HG02642 (cell line): ENCODE measurements around the gene CENPX.
A peak's percentile ranks its signal among the peaks of the same experiment; 100 is the strongest.
"Not testable (repeated sequence)": the region's sequence is repeated elsewhere in the genome, so short reads cannot be mapped to it uniquely, and the experiment has no call there.

Source experiments
- ATAC-seq: cut with Tn5 transposase; IDR thresholded peaks from one replicate; pipeline ENCODE4 v1.9.1; 2021; ENCODE audit warnings: mild to moderate bottlenecking; ENCODE audit not compliant: unreplicated experiment, poor library complexity

The CENPX gene

DNA sequence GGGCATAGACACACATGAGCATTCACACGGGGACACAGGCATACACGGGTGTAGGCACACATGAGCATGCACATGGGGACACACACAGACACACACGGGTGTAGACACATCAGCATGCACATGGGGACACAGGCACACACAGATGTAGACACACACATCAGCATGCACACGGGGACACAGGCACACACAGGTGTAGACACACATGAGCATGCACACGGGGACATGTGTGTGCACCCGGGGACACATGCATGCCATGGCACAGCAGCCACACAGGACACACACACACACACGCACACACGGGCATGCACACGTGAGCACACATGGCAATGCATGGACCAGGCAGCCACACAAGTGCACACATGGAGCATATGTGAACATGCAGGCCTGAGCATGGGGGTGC lies 20.0 kb upstream of the CENPX start:
- ATAC-seq = no peak

DNA sequence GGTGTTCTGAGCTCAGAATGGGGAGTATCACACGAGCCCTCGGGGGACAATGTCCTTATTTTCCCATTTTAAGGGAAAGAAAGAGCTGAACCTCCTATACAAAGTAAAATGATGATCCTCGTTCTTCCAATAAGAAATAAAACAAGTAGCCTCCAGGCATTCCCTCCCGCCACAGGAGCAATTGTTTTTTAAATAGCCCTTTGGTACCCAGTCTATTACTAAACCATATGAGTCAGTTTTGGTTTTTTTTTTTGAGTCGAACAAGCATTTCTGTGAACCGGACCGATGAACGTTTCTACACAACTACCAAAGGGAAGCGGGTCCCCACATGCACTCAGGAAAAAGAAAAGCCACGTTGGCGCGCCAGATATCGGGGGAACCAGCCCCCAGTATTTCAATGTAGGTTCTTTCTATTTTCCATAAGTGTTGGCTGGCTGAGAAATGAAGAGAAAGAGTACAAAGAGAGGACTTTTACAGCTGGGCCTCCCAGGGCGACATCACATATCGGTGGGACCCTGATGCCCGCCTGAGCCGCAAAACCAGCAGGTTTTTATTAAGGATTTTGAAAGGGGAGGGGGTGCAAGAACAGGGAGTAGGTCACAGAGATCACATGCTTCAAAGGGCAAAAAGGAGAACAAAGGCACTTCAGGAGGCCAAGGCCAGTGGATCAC lies 18.6 kb upstream of the CENPX start:
- no peak for ATAC-seq

DNA sequence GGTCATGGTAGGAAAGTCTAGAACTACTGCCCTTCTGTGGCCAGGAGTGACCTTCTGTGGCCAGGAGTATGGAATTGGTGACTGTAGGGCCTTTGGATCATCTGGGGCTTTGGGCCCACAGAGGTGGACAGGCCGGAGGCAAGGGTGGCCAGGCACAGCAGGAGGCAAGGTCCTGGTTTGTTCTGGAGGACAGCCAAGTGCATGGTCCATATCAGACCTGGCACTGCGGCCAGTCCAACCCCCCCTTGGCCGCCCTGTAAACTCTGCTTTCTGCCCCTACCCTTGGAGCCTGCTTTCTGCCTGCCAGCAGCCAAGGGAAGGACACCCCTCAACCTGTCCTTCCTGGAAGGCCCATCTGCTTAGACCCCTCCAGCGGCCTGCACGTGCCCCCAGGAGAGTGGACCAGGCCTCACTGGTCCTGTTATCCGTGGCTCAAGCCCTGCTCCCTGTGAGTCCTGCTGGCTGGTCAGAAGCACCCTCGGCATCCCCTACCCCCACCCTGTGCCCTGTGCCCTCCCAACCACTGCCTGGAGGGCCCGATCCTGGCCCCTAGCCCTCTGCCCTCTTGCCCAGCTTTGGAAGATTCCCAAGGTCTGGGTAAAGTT lies 17.1 kb upstream of the CENPX start:
- ATAC-seq = no peak

DNA sequence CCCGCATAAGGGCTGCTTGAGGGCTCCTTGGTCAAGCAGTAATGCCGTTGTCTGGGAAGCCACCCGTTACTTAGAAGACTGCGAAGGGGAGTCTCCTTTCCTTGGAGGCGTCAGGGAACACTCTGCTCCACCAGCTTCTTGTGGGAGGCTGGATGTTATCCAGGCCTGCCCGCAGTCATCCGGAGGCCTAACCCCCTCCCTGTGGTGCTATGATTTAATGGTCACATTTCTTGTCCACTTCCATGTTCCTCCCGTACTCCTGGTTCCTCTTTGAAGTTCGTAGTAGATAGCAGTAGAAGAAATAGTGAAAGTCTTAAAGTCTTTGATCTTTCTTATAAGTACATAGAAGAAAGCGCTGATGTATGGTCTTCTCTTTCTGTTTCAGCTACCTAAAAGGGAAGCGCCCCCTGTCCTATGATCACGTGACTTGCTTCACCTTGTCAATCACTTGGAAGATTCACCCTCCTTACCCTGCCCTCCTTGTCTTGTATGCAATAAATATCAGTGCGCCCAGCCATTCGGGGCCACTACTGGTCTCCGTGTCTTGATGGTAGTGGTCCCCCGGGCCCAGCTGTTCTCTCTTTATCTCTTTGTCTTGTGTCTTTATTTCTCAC lies 16.2 kb upstream of the CENPX start:
- not testable (repeated sequence) for ATAC-seq

DNA sequence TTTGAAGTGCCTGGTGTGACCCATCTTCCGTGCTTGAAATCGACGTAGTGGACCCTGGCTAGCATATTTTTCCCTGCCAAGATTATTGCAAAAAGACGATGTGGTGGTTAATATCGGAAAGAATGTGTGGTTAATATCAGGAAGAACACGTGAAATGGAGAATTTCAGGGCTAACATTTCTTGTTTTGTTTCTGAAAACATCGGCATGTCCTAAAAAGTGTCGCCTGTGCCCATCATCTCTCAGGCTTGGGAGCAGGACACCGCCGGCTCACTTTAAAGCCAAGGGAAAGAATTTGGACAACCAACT lies 15.2 kb upstream of the CENPX start:
- ATAC-seq = no peak

DNA sequence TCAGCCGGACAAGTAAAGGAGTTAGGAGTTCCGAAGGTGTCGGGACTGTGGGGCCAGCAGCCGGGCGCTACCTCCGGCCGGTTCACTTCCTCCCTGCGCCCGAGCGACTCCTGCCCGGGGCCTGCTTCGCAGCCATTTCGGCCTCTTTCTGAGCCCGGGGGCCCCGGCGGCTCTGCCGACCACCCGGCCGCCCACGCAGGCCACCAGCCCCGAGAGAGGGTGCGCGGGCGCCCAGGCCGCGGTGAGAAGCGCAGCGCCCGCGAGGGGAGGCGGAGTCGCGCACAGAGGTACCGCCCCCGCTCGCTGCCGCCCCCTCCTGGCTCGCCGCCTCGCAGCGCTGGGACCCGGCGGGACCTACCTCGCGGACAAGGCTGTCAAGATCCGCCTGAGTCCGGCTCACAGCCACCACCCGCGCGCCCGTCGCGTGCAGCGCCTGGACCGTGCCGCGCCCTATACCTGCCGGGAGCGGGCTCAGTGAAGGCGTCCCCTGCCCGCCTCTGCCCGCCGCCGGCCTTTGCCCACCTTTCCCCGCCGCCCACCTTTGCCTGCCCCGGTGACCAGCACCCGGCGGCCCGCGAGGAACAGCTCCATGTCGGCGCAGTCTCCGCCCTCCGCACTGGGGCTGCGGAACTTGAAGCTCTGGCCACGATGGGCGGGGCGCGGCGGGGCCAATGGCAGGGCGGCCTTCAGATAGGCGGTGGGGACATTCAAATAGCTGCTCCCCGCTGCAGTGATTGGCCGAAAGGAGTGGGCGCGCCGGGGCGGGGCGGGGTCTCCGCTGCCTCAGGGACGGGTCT lies 14.6 kb upstream of the CENPX start, which contains the start of gene DCXR:
TSS of gene DCXR (minus strand) at position 606 of the 797 bp plus-strand sequence. CDS start at position 591, 15 bp downstream.
- ATAC-seq = peak; percentile 88

DNA sequence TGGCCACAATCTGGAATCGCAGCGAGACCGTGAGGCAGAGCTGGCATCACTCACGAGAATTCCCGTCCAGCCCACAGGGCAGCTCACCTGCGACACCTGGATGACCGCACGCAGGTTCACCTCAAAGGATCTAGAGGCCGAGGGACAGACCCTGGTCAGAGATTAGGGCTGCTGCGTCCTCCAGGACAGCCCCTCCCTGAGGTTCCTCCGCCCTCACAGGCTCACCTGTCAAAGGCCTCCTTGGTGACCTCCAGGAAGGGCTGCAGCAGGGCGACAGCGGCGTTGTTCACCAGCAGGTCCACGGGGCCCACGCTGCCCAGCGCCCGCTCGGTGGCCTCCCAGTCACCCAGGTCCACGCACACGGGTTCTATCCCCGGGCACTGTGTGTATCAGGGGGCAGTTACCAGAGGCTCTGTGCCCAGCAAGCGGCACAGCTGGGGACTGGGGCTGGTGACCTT lies 14.0 kb upstream of the CENPX start:
- no peak for ATAC-seq

DNA sequence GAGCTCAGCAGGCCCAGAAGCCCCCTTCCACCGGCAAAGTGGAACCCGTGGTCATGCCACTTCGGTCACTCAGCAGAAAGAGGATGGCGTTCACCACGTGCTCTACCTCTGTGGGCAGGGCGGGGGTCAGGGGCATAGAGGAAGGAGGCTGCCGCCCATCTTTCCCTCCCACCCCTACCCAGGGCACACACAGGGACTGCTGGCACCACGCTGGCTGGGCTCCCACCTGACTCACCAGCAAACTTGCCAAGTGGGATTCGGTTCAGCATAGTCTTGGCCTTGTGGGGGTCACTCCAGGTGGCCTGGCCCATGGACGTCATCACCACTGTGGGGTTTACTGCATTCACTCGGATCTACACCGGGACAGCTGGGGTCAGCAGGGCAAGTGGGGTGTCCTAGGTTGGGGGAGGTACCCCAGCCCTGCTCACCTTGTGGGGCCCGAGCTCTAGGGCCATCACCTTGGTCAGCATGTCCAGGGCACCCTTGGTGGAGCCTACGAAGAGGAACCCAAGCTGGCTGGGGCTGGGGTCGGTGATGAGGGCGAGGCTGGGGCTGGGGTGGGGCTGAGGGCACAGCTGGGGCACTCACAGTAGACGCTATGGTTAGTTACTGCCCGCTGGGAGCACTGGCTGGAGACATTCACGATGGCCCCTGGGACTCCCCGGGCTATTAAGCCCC lies 13.4 kb upstream of the CENPX start:
- ATAC-seq = no peak

DNA sequence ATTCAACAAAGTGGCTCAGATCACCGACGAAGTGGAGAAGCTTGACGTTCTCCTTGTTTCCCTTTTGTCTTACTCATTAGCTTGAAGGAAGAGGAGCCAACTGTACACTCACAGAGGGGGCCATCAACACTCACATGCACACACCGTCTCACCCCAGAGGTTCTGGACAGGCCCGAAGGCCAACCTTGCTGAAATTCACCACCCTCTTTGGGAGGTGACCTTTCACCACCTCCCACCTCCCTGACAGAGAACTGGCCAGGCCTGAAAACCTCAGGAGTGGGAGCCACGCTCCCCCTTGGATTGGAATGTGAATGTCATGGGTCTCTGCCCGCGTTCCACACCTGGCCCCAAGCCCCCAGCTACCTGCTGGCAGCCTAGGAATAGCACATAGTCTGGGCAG lies 12.8 kb upstream of the CENPX start:
- ATAC-seq = no peak

DNA sequence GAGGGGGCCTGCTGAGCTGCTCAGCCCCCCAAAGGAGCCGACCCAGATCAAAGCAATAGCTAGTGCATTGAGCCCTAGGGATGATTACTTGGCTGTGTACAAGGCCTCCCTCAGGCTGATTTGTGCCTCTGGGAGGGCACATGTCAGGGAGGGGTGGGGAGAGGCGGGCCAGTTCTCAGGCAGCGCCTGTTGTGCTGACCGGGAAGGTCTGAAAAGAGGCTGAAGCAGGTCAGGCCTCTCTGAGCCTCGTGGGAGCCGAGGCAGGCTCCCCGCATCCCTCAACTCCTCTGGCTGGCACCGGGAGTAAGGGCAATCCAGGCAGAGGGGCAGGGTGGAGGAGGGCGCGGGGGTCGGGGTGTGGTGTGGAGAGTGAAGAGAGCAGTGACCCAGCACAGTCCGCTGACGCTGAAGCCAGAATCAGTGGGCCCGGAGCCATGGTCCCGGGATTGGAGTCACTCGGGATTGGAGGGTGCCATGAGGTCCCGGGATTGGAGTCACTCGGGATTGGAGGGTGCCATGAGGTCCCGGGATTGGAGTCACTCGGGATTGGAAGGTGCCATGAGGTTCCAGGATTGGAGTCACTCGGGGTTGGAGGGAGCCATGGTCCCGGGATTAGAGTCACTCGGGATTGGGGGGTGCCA lies 11.8 kb upstream of the CENPX start:
- no peak for ATAC-seq

DNA sequence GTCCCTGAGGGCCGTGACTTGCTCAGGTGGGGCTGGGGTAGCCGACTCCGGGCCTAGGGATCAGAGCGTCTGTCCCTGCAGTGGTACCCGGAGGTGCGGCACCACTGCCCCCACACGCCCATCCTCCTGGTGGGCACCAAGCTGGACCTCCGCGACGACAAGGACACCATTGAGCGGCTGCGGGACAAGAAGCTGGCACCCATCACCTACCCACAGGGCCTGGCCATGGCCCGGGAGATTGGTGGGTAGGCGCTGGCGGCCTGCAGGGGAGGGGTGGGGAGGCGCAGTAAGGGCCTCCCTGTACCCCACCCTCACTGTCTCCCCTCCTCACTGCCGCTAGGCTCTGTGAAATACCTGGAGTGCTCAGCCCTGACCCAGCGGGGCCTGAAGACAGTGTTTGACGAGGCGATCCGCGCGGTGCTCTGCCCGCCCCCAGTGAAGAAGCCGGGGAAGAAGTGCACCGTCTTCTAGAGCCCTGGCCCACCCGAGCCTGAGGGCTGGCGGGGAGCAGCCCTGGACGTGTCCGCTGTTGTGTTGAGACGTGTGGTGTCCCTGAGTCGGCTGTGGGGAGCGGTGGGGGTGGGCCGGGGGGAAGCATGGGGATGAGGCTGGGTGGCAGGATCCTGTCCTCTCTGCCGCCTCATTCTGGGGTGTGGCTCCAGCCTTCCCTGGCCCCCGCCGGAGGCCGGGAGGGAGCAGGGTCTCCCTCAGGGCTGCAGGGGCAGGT lies 10.8 kb upstream of the CENPX start:
- no peak for ATAC-seq

DNA sequence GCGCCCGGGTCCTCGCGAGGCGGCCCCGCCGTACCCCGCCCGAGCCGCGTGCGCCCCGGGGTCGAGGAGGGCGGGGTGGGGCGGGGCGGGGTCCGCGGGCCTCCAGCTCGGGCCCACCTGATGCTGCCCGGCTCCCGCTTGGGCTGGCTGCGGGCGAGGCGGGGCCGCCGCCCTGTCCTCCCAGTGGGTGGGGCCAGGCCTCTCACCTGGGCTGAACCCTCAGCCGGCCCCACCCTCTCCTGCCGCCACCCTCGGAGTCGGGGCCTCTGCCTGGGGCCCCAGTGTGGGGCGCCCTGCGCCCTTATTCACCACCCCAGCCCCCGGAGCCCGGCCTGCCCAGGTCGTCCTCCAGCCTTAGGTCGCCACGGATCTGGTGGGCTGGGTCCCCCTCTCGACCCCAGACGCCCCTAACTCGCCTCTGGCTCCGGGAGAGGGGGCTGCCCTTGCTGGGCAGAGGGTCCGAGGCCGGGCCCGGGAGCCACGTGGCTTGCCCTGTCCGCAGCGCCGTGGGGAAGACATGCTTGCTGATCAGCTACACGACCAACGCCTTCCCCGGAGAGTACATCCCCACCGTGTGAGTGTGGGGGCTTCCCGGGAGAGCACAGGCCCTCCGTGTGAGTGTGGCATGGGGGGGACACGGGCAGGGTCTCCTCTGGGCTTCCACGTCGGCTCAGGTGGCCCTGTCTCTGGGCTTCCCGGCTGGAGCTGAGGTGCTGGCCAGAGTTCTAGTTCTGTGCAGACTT lies 9.4 kb upstream of the CENPX start:
- ATAC-seq = no peak

DNA sequence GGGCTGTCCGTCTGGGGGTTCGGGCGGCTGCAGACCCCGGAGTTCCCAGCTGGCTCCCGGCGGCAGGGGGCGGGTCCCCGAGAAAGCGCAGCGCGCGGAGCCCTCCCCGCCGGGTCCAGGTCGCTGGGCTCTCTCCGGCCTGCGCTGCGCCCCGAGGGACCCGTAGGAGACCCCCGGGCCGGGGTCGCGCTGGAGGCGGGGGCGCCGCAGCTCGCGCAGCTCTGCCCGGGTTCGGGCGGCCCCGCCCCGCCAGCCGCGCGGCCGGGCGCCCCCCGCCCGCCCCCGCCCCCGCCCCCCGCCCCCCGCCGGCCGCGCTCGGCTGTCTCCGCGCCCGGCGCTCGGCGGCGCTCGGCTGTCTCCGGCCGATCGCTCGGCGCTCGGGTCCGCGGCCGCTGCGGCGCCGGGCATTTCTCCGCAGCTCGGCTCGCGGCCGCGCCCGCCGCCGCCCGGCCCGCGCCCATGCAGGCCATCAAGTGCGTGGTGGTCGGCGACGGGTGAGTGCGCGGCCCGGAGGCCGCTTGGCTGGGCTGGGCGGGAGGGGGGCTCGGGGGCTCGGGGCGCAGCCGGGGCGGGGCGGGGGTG lies 8.7 kb upstream of the CENPX start, which contains the start of gene RAC3:
TSS of gene RAC3 (plus strand) at position 376 of the 582 bp plus-strand sequence. CDS start at position 460, 84 bp downstream.
- ATAC-seq = no peak

DNA sequence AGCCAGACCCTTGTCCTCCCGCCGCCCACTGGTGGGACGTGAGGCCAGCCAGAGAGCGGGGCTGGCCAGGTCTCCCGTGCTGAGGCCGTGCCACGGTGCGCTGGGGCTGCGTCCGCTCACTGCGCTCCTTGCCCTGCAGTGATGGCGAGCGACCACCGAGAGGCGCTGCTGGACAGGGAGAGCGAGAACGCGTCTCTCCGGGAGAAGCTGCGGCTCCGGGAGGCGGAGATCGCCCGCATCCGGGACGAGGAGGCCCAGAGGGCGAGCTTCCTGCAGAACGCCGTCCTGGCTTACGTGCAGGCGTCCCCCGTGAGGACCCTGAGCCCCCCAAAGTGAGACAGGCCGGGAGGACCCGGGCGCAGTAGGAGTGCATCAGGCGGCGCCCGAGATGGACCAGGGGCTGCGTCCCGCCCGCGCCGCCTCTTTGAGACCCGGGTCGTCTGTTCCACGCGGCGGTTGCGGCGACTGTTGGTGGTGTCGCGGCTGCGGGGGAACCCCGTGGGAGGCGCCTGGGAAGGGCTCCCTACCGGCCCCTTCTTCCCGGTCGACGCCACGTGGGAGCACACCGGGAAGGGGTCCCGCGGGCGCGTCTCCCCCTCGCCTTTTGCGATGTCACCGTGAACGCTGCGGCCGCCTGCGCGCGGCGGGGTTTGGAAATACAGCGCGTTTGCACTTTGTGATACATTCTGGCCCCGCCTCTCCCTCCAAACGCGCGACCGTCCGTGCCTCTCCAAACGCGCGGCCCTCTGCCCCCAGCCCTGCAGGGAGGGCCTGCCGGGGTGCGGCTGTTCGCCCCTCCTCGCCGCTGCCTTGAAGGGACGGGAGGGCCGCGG lies 8.0 kb upstream of the CENPX start:
- peak; percentile 47 for ATAC-seq

DNA sequence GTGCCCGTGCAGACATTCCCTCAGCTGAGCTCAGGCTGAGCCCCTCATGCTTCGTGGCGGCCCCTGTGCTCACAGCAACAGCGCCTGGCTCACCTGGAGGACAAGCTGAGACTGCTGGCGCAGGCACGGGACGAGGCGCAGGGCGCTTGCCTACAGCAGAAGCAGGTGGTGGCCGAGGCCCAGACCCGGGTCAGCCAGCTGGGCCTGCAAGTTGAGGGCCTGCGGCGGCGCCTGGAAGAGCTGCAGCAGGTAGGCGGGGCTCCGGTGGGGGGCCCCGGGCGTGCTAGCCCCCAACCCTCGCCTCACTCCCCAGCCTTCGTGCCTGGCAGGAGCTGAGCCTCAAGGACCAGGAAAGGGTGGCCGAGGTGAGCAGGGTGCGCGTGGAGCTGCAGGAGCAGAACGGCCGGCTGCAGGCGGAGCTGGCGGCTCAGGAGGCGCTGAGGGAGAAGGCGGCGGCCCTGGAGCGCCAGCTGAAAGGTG lies 7.4 kb upstream of the CENPX start:
- no peak for ATAC-seq

DNA sequence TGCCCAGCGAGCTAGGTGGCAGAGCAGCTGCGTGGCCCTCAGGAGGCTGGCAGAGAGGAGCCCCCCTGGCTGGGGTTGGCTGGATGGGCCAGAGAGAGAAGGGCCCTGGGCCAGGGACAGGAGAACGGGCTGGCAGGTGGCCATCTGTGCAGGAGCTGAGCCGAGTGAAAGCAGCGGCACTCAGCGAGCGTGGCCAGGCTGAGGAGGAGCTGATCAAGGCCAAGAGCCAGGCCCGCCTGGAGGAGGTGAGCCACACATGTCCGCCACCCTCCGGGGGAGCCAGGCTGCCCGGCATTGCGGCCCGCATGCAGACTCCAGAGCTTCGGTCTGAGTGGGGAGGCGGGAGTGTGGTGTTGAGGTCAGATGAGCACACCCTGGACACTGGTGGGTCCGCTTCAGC lies 6.7 kb upstream of the CENPX start:
- no peak for ATAC-seq

DNA sequence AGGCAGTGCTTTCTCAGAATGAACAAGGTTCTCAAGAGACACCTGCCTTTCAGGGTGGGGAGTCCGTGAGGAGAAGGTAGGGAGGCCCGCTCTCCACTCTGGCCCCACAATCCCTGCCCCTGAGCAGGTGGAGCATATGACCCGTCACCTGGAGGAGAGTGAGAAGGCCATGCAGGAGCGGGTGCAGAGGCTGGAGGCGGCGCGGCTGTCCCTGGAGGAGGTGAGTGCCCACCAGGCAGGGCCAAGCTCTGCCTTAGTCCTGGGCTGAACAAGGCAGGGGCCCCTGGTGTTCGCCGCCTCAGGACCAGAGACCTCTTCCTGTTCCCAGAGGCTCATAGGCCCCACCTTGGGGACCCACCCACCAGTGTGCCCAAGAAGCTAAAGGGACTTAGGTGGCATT lies 6.3 kb upstream of the CENPX start:
- ATAC-seq = no peak
